ENCODE data around the gene PCSK6.

Gene PCSK6

GRCh38 chr15:101522621-101523559, 33.4 kb upstream of the PCSK6 start:
- DNase-seq (ENCODE audit: low spot score): no peak

- DNase-seq (ENCODE audit: low spot score): no peak
Measured at GRCh38 chr15:101522091-101522490, 32.6 kb upstream of the PCSK6 start.

DNA sequence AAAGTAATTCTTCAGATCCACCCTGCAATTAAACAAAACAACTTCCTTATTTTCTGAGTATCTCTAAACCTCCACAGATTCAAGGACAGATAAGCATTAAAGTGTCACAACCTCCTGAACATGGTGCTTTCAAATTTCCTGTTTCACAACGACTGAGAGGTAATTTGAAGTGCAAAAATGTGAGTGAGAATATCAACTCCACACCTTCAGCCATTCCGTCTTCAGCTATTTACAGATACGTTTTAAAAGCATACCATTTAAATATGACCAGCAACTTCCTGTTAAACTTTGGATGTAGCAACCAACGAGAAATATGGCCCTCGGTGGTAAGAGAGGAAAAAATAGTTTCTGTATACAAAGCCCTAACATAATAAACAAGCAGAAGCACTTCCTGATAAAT, 32.1 kb upstream of the PCSK6 start:
- DNase-seq (ENCODE audit: low spot score): no peak

DNA sequence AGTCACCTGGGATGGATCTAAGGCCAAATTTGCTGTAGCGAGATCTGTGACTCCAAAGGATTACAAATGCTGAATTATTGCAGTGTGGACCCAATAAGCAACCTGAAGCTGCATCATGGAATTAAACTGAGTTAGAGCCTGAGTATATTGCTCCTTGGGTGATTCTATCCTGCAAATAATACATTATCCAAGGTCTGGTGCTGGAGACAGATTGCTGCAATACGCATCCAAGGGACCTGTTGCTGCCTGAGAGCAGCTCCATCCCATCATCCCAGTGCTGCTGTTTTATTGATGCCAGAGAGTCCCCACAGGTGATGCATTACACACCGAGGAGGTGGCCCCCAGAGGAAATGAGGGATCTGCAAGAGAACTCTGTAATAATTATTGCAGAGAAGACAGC, 31.6 kb upstream of the PCSK6 start:
- DNase-seq (ENCODE audit: low spot score): no peak

GRCh38 chr15:101520395-101520794, 30.9 kb upstream of the PCSK6 start:
- no peak for DNase-seq (ENCODE audit: low spot score)

DNA sequence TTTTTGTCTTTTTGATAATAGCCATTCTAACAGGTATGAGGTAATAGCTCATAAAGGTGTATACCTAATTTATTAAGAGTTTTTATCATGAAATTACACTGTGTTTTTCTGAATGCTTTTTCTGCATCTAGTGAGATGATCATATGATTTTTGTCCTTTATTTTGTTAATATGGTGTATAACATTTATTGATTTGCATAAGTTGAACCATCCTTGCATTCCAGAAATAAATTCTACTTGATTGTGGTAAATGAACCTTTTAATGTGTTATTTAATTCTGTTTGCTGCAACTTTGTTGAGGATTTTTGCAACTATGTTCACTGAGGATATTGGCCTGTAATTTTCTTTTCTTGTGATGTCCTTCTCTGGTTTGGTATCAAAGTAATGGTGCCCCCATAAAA, 28.0 kb upstream of the PCSK6 start:
- no peak for DNase-seq (ENCODE audit: low spot score)

GRCh38 chr15:101514318-101514717, 24.8 kb upstream of the PCSK6 start:
- DNase-seq (ENCODE audit: low spot score): no peak

- no peak for DNase-seq (ENCODE audit: low spot score)
Measured at GRCh38 chr15:101511717-101512116, 22.2 kb upstream of the PCSK6 start.

DNA sequence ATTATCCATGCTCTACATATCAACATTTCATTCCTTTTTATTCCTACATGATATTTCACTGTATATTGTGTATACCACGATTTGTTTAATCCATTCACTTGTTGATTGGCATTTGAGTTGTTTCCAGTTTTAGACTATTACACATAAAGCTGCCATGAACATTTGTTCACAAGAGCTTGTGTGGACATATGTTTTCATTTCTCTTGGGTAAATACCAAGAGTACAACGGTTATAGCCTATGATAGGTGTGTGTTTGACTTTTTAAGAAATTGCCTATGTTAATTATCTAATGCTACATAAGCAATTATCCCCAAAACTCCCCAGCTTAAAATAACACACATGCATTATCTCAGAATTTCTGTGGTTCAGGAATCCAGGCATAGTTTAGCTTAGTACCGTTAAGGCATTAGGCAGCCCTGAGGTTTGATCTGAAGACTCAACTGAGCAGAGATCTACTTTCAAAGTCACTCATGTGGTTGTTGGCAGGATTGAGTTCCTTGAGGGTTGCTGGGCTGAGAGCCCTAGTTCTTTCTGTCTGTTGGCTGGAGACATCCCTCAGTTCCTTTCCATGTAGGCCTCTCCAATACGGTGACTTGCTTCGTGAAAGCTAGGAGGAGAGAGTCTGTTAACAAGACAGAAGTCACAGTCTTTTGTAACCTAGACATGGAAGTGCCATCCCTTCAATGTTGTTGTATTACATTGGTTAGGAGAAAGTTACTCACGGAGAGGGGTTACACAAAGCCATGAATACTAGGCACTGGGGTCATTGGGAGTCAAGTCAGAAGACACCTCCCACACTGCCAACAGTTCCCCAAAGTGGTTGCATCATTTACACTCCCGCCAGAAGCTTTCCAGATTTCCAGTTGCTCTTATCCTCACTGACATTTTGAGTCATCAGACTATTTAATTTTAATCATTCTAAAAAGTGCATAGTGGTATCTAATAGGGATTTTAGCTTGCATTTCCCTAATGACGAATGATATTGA, 21.0 kb upstream of the PCSK6 start:
- no peak for DNase-seq (ENCODE audit: low spot score)

GRCh38 chr15:101509279-101509678, 19.8 kb upstream of the PCSK6 start:
- DNase-seq (ENCODE audit: low spot score): no peak

GRCh38 chr15:101506491-101506890, 17.0 kb upstream of the PCSK6 start:
- DNase-seq (ENCODE audit: low spot score): no peak

GRCh38 chr15:101505610-101506337, 16.3 kb upstream of the PCSK6 start:
- DNase-seq (ENCODE audit: low spot score): no peak

DNA sequence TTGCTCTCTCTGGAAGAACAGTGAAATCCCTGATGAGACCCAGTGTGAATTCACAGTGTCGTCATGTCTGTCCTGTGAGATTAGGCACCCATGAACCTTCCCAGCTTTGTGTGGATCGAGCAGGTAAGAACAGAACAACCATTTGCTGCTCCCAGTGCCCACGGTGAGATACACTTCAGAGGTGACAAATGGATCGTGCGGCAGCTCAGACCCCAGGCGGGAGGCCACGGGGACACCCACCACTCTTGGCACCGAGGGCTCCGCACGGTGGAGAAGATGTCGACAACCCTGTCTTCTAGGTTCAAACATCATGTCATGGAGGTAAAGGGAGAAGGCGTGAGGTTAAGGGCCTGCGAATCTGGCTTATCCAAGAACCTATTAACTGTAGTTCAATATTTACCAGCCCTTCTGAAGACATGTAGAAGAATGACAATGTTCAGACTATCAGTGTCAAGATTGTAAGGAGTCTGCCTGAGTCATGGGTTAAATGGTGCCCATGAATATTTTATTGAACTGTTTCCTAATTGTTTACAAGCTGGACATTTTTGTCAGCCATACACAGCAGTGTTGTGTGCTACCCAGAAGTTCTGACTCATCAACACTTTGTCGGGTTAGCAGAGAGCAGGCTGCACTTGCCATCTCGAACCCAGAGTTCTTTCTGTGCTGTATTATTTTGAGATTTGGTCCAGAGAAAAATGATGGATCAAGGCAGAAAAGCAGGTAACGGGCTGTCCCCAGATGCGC, 15.5 kb upstream of the PCSK6 start:
- no peak for DNase-seq (ENCODE audit: low spot score)

- no peak for DNase-seq (ENCODE audit: low spot score)
Measured at GRCh38 chr15:101504373-101504772, 14.9 kb upstream of the PCSK6 start.

DNA sequence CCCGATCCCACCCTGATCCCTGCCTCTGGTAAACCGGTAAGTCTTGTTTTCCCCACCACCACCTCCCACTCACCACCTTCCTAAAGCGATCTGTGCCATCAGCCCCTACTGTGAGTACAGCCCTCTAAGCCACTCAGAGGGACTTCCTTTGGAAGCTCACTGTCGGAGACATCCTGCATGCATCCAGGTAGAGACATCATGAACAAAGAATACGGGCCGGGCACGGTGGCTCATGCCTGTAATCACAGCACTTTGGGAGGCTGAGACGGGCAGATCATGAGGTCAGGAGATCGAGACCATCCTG, 13.7 kb upstream of the PCSK6 start:
- no peak for DNase-seq (ENCODE audit: low spot score)

DNA sequence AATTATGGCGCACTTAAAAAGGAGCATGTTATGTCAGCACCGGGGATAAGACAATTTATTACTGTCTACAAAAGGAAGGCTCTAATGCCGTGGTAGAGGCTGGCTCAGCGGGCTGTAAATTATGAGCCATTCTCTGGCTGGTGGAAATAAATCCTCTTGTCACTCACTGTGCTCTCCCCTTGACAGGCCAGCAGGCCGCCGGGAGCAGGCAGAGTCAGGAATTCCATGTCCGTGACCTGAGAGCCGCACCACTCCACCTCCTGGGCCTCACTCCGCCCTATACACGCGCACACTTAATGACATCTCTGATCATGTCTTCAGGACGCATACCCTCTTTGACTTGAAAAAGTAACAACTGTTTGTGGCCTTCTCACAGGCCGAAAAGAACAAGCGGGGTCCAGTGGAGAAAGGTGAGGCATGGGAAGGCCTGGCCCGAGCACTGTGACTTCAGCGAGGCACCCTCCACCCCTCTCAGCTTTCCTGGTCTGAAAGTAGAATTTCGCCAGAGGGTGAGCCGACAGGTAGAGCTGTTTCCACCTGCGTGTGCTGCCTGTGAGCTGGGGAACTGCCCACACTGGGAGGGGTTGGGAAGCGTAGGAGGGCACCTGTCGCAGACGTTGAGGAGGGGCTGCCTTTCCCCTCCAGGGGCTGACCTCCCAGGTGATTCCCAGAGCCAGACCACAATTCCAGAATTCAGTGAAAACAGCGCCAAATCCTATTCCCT, 13.2 kb upstream of the PCSK6 start:
- DNase-seq (ENCODE audit: low spot score): no peak

DNA sequence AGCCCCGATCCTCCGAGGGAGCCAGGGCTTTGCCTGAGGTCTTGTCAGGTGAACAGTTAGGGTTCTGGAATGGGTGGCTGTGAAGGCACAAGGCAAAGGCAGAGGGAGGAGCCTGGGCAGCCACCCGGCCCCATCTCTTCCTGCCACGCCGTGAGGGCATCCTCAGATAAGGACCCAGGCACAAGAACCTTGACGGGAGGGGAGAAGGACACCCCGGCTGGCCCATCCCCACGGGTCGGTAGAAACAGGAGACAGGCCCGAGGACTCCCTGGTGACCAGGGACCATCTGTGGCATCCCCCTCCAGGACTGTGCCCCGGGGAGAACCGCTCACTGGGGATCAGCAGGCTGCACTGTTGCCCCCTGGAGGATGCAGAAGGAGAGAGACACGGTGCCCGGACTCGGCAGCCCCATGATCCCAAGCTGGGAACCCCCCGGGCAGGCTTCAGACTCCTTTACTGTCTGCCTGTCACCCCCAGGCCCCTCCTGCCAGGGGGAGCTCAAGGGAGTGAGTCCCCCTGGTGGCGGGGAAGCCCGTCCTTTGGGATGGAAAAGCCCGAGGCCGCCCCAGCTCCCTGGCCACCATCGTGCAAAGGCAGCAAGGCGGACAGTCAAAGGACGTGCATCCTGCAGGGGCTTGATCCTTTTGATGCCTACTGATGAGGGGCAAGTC, 12.3 kb upstream of the PCSK6 start:
- no peak for DNase-seq (ENCODE audit: low spot score)

- no peak for DNase-seq (ENCODE audit: low spot score)
Measured at GRCh38 chr15:101500865-101501551, 11.5 kb upstream of the PCSK6 start.

GRCh38 chr15:101499863-101500713, 10.6 kb upstream of the PCSK6 start:
- no peak for DNase-seq (ENCODE audit: low spot score)
